ENCODE measurements around the gene CD96.
"Not testable (repeated sequence)": the region's sequence is repeated elsewhere in the genome, so short reads cannot be mapped to it uniquely, and the experiment has no call there.

The CD96 gene

DNA sequence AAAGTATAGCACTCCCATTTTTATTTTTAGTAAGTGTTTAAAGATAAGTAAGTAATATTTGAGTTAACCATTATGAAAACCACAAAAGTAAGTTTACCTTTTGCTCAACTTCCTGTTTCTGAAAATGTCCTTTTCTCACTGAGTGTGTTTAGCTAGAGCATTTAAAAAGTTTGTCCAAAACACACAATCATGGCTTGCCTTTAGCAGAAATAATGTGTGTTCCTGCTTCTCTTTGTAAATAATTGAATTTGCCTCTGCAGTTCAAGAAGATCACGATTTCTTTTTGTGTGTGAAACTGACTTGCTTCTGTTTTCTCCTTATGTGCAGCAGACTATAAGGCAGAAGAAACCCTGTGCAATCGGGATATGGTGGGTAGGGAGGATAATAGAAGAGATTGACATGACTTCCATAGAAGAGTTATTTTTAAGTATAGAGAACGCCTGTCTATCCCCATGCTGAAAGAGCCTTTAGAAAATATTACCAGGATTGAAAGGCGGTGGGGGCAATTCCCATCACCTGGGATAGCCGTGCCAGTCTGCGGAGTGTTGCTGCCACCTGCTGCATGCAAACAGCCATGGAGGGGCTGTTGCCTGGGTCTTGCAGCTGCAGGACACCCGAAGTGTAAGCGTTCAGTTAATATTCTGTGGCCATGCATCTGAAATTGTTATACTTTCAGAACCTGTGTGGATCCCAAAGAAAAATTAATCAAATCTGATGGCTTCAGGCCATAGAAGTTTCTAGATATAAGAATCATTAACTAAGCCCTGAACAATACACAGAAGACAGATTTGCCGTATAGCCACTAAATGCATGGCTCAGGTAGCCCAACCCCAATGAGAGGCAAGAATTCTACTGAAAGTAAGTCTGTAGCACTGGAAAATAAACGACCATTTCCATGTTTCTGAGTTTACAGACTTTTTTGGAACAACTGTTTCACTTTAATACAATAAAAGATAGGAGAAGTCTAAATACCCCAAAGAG is 2.4 kb upstream of the CD96 start:
- no peak for TF ChIP-seq GATA1 (IDR thresholded peaks at IDR 0.05; ENCODE audit: low read depth, low read length)
- no peak for DNase-seq

DNA sequence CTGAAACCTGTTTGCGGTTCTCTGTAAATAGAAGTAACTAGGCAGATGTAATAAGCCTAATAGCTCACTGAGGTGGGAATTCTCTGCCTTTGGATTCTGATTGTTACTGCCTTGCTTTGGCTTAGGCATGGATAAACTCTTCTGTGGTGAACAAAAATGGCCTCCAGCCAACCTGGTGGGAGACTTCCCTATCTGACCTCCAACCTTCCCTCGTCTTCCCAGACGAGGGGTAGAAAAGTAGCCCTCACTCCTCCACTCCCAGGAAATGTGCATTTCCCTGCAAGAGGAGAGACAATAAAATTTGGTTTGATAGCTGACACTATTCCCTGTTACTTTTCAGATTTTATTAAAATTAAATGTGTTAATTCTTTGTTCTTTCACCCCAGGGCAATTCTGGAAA is 606 bp upstream of the CD96 start:
- no peak for DNase-seq
- no peak for TF ChIP-seq POLR2A (IDR thresholded peaks at IDR 0.05; ENCODE audit: low read length)
- no peak for TF ChIP-seq GATA1 (IDR thresholded peaks at IDR 0.05; ENCODE audit: low read depth, low read length)

DNA sequence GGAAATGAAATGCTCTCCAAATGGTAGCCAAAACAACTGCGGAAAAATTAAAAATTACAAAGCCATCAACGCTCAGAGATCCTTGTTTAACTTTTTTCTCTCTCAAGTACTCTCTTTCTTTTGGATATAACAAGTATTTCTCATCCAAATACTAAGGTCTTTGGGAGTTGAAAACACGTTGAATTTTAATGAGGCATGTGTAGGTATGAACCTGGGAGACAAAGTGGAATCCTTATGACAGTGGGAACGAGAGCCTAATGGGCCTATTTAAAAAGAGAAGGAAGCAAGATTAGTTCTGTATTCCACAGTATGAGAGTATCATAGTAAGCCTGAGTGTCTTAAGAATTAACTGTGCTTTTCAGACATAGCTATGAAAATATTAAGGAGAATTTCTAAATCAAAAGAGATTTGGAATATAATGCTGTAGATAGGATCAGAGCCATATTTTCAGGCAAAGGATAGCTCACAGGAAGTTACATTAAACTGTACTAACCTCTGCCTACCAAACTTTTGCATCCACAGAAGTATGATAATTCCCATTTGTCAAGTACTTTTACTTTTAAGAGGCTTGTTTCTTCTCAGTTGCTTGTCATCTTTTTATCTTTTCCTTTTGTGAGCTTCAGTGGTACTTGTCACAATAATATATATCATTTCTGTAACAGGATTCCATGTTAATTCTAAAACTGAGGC is 759 bp downstream of the CD96 start:
- TF ChIP-seq GATA1 (IDR thresholded peaks at IDR 0.05; ENCODE audit: low read depth, low read length) (no peak), POLR2A (IDR thresholded peaks at IDR 0.05; ENCODE audit: low read length) (no peak)
- no peak for DNase-seq

DNA sequence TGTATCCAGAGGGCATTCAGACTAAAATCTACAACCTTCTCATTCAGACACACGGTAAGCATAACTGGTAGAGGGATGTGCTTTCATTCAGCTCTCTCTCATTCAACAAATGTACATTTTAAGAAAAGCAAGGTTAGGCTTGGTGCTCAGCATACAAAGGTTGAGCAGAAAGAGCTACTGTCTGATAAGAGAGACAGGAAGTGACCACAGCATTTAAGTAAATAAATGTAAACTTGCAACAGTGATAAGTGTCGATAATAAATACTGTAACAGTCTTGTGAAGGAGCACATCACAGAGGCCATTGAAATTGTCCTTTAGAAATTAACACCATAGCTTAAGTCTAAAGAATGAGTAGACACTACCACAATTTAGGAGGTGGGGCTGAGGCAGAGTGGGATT is 3.4 kb downstream of the CD96 start:
- TF ChIP-seq GATA1 (IDR thresholded peaks at IDR 0.05; ENCODE audit: low read depth, low read length): no peak
- TF ChIP-seq POLR2A (IDR thresholded peaks at IDR 0.05; ENCODE audit: low read length): no peak
- no peak for DNase-seq

DNA sequence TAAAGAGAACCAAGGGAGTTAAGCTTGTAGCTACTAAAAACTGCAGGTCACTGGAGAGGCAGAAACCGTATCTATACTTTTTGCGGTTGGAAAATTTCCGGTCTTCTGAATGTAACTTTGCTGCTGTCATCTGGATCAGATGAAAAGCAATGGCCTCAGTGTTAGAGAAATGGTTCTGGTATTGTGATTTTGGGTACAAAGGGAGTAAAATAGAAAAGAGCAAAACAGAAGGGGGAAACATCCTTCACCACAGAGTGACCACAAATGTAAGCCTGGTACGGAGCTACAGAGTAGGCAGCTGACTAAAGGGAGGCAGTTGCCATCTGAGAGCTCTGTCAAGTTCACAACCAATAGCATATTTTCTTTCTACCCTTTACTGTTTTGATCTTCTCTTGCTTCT is 5.6 kb downstream of the CD96 start:
- no peak for DNase-seq

DNA sequence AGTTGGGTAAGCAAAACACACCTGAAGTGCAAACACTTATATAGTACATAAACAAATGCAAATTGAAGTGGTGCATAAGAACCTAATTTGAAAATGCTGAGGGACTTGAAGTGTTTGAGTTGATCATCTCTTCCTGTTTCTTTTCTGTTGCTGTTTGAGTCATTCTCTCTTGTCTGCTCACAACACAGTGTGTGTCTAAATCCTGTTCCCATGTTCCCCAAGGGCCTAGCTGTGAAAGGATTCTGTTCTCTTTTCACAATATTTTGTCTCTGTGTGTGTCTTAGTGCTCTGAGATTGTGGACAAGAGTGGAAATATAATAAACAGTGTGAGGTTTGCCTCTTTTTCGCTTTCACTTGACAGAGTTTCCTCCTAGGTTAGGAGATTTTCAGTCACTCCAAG is 6.1 kb downstream of the CD96 start:
- no peak for DNase-seq
- TF ChIP-seq POLR2A (IDR thresholded peaks at IDR 0.05; ENCODE audit: low read length) (no peak), GATA1 (IDR thresholded peaks at IDR 0.05; ENCODE audit: low read depth, low read length) (no peak)

More for the DNA sequence above, 5.6 kb downstream of the CD96 start:
- no peak for TF ChIP-seq GATA1 (IDR thresholded peaks at IDR 0.05; ENCODE audit: low read depth, low read length)
- no peak for TF ChIP-seq POLR2A (IDR thresholded peaks at IDR 0.05; ENCODE audit: low read length)

DNA sequence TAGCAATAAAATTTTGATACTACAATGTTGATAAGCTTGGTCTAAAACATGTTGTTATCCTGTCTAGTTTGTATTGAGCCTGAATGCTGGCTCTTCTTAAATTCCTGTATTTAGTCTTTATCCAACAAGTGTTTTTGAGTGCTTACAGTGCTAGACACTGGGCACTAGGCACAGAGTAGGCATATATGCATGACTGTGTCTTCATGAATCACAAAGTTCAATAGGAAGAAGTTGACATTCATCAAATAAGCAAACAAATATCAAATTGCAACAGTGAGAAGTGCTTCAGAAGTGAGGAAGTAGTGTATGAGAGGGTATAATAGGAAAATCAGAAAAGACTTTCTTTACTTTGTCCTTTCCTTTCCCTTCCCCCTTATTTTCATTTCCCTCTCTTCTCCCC is 6.8 kb downstream of the CD96 start:
- TF ChIP-seq GATA1 (IDR thresholded peaks at IDR 0.05; ENCODE audit: low read depth, low read length): no peak
- no peak for TF ChIP-seq POLR2A (IDR thresholded peaks at IDR 0.05; ENCODE audit: low read length)

DNA sequence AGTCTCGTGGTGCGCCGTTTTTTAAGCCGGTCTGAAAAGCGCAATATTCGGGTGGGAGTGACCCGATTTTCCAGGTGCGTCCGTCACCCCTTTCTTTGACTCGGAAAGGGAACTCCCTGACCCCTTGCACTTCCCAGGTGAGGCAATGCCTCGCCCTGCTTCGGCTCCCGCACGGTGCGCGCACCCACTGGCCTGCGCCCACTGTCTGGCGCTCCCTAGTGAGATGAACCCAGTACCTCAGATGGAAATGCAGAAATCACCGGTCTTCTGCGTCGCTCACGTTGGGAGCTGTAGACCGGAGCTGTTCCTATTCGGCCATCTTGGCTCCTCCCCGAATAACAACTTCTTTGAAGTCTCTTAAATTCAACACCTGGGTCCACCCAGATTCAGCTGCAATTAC is 19.9 kb downstream of the CD96 start:
- not testable (repeated sequence) for DNase-seq

More for the DNA sequence above, 6.8 kb downstream of the CD96 start:
- no peak for DNase-seq

DNA sequence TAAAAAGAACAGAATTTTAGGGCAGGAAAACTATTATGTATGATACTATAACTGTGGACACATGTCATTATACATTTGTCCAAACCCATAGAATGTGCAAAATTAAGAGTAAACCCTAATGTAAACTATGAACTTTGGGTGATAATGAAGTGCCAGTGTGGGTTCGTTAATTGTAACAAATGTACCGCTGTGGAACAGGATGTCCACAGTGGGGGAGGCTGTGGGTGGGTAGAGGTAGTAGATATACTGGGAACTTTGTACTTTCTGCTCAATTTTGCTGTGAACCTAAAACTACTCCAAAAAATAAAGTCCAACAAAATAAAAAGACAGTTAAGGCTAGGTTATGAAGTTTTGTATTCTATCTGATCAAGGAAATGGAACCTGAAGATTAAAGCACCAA is 24.8 kb downstream of the CD96 start:
- TF ChIP-seq POLR2A (IDR thresholded peaks at IDR 0.05; ENCODE audit: low read length) (no peak), GATA1 (IDR thresholded peaks at IDR 0.05; ENCODE audit: low read depth, low read length) (no peak)
- no peak for DNase-seq

DNA sequence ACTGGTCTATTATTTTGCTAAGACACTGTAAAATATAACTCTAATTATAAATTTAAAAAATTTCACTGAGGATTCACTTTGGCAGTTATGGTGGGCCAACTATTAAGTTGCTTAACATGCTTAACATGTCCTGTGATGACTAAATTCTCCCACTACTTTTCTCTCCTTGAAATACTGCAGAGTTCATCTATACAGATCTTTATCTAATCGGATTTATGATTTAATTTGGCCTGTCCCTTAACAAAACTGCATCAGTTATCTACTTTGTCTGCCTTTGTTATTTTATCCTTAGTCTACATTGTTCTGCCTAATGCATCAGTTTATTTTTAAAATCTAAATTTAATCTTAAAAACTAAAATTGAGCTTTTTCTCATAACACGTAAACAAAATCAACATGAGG is 26.4 kb downstream of the CD96 start:
- no peak for DNase-seq
- TF ChIP-seq GATA1 (IDR thresholded peaks at IDR 0.05; ENCODE audit: low read depth, low read length): no peak
- no peak for TF ChIP-seq POLR2A (IDR thresholded peaks at IDR 0.05; ENCODE audit: low read length)

DNA sequence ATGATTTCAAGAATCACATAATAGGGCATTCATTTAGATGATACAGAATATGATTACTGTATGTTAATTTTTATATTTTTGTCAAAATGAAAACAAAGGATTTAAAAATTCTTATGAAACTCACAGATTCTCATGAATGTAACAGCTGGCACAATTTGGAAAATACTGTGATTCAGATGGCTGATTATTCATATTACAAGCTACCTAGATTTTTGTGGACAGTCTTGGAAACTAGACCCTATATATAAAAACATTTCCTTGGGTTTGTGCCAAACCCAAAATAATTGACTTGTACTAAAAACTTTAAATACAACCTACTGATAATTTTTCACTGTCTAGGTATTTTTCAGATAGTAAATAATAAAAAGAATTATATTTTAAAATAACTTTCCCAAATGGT is 26.9 kb downstream of the CD96 start:
- no peak for DNase-seq
- no peak for TF ChIP-seq POLR2A (IDR thresholded peaks at IDR 0.05; ENCODE audit: low read length)
- no peak for TF ChIP-seq GATA1 (IDR thresholded peaks at IDR 0.05; ENCODE audit: low read depth, low read length)

DNA sequence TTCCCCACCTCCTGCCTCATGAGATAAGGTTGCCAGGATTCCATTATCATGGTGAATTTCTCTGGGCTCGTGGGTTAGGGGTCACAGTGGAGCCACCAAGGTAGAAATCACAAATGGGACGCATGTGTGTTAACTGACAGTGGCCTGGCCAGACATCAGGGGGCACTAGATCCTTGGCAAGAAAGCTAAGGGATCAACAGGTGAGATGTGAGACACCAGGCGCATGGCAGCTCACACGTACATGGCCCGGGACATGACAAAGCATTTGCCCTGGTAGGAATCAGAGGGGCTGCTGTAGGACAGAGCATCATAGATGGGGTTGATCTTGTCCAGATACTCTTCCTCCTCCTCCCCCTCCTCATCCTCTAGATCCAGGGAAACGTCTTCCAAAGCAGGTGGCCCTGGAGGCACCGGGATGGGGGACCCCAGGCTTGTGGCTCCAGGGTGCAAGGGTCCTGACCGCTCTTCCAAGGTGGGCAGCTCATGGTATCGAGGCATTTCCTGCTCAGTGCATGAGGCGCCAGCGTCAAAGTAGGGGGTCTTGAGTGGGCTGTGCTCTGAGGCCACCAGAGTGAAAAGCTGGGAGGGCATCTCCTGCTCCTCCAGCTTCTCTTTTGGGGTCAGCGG is 28.5 kb downstream of the CD96 start:
- DNase-seq: no peak
- no peak for TF ChIP-seq POLR2A (IDR thresholded peaks at IDR 0.05; ENCODE audit: low read length)
- no peak for TF ChIP-seq GATA1 (IDR thresholded peaks at IDR 0.05; ENCODE audit: low read depth, low read length)

DNA sequence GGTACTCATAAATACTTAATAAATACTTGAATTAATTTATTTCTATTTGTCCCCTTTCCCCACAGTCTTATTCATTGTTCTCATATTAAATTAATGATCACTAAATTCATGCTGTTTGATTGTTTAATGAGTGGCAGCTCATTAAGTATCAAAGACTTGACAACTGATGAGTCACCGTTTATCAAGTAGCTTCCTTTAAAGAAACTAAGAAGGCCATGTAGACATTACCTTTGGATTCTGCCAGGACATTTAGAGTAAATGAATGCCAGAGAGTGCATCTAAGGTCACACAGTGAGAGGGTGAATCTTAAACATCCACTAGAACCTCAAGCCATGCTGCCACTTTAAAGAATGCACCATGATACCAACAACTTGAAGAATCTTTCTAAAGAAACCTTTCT is 29.3 kb downstream of the CD96 start:
- no peak for DNase-seq
- TF ChIP-seq GATA1 (IDR thresholded peaks at IDR 0.05; ENCODE audit: low read depth, low read length) (no peak), POLR2A (IDR thresholded peaks at IDR 0.05; ENCODE audit: low read length) (no peak)

DNA sequence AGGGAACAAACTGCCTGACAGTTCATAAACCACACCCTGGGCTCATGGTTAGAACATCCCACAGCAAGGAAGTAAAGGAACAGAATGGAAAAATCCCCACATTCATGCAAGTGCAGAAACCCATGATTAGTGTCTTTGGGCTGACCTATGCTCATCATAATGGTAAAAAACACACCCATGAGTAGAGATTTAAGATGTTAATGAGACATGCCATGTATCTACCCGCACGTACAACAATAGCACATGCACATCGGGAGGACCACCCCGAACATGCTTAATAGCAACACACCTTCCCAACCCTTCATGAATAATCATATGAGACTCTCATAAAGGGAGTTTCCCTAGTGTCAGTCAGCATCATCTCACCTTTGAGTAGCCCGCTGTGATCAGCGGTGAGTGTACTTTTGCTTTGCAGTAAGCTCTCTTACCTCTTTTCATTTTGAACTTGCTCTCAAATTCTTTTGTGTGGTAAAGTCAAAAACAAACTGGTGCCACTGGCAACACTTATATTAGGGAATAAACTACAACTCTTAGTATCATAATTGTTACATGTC is 30.0 kb downstream of the CD96 start:
- DNase-seq: no peak
- TF ChIP-seq POLR2A (IDR thresholded peaks at IDR 0.05; ENCODE audit: low read length) (no peak), GATA1 (IDR thresholded peaks at IDR 0.05; ENCODE audit: low read depth, low read length) (no peak)
